DND-41 (cell line): ENCODE results near the gene TRIM54.

Experiments
- ATAC-seq: fragments of 200-7000 bp; cut with Tn5 transposase; 3 replicates; pipeline ENCODE4 v1.9.1; 2021; ENCODE audit warnings: low read depth; ENCODE audit not compliant: insufficient read depth
- DNase-seq: peaks from one replicate; pipeline ENCODE4 v3.0.0-alpha.2; 2020
- H2AFZ ChIP-seq: 2 replicates; pipeline ENCODE4 v1.6.0; 2012; ENCODE audit warnings: low read depth, low read length
- H3K27ac ChIP-seq: 2 replicates; pipeline ENCODE4 v1.5.1; 2012; ENCODE audit warnings: low read length, inconsistent platforms
- H3K27me3 ChIP-seq: fragments of 200-600 bp; sonication (generic); 2 replicates; pipeline ENCODE4 v1.6.0; 2012; ENCODE audit warnings: low read length, mild to moderate bottlenecking, inconsistent platforms; ENCODE audit not compliant: insufficient read depth, poor library complexity
- H3K36me3 ChIP-seq: 2 replicates; pipeline ENCODE4 v1.5.1; 2012; ENCODE audit warnings: low read length, inconsistent platforms; ENCODE audit not compliant: insufficient read depth
- H3K4me1 ChIP-seq: 2 replicates; pipeline ENCODE4 v1.5.1; 2012; ENCODE audit warnings: mild to moderate bottlenecking, low read length; ENCODE audit not compliant: insufficient read depth
- H3K4me2 ChIP-seq: 2 replicates; pipeline ENCODE4 v1.6.0; 2012; ENCODE audit warnings: mild to moderate bottlenecking, moderate library complexity, low read length, inconsistent platforms; ENCODE audit not compliant: insufficient read depth
- H3K4me3 ChIP-seq, 2 experiments: fragments of 200-600 bp in 1 of 2; shearing (Covaris generic) in 1 of 2; 2 replicates each; pipeline ENCODE4 v1.5.1; 2012 to 2016; ENCODE audit warnings: inconsistent platforms in 2 of 2, low read length in 2 of 2, mild to moderate bottlenecking in 2 of 2, low read depth in 1 of 2, moderate library complexity in 1 of 2
- H3K79me2 ChIP-seq: 2 replicates; pipeline ENCODE4 v1.6.0; 2012; ENCODE audit warnings: low read length, inconsistent platforms; ENCODE audit not compliant: insufficient read depth
- H3K9ac ChIP-seq: 2 replicates; pipeline ENCODE4 v1.6.0; 2012; ENCODE audit warnings: low read depth, mild to moderate bottlenecking, inconsistent platforms, low read length, moderate library complexity
- H3K9me3 ChIP-seq: 2 replicates; pipeline ENCODE4 v1.5.1; 2012; ENCODE audit warnings: low read length, moderate library complexity, mild to moderate bottlenecking, inconsistent platforms; ENCODE audit not compliant: insufficient read depth, severe bottlenecking
- H4K20me1 ChIP-seq: 2 replicates; pipeline ENCODE4 v1.6.0; 2012; ENCODE audit warnings: low read length; ENCODE audit not compliant: insufficient read depth
- EZH2 ChIP-seq: IDR thresholded peaks from 3 replicates; pipeline ENCODE4 v1.6.1; 2012; ENCODE audit warnings: borderline replicate concordance, low read depth, mild to moderate bottlenecking, moderate library complexity, low read length, inconsistent platforms; ENCODE audit not compliant: severe bottlenecking
- TF ChIP-seq, protein P1 (sequence below): IDR thresholded peaks from 2 replicates; pipeline ENCODE4 v1.5.1; 2012; ENCODE audit warnings: borderline replicate concordance, low read length, moderate library complexity, mild to moderate bottlenecking; ENCODE audit not compliant: poor library complexity, severe bottlenecking; ENCODE audit errors: extremely low read depth

TRIM54 gene

GRCh38 chr2:27288610-27289009, 6.4 kb downstream of the TRIM54 start:
- ATAC-seq (no peak), DNase-seq (no peak)
- no peak overlapping the region for H3K4me3 ChIP-seq
- no peaks in the 10 kb centered on the region for H3K79me2 ChIP-seq
- no peak overlapping the region for H2AFZ ChIP-seq
- H3K27me3 ChIP-seq, result peaks cover 52% of the 10 kb centered on the region
- H3K36me3 ChIP-seq, result no peaks in the 10 kb centered on the region
- H3K9me3 ChIP-seq, result no peaks in the 10 kb centered on the region
- no peaks in the 10 kb centered on the region for H3K4me1 ChIP-seq
- H3K9ac ChIP-seq, result no peak overlapping the region
- H3K4me2 ChIP-seq, result no peak overlapping the region
- H3K27ac ChIP-seq, result no peak overlapping the region
- TF ChIP-seq EZH2, result no peak
- TF ChIP-seq, protein P1, sequence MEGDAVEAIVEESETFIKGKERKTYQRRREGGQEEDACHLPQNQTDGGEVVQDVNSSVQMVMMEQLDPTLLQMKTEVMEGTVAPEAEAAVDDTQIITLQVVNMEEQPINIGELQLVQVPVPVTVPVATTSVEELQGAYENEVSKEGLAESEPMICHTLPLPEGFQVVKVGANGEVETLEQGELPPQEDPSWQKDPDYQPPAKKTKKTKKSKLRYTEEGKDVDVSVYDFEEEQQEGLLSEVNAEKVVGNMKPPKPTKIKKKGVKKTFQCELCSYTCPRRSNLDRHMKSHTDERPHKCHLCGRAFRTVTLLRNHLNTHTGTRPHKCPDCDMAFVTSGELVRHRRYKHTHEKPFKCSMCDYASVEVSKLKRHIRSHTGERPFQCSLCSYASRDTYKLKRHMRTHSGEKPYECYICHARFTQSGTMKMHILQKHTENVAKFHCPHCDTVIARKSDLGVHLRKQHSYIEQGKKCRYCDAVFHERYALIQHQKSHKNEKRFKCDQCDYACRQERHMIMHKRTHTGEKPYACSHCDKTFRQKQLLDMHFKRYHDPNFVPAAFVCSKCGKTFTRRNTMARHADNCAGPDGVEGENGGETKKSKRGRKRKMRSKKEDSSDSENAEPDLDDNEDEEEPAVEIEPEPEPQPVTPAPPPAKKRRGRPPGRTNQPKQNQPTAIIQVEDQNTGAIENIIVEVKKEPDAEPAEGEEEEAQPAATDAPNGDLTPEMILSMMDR, result no peak
- no peaks in the 10 kb centered on the region for H4K20me1 ChIP-seq

DNA sequence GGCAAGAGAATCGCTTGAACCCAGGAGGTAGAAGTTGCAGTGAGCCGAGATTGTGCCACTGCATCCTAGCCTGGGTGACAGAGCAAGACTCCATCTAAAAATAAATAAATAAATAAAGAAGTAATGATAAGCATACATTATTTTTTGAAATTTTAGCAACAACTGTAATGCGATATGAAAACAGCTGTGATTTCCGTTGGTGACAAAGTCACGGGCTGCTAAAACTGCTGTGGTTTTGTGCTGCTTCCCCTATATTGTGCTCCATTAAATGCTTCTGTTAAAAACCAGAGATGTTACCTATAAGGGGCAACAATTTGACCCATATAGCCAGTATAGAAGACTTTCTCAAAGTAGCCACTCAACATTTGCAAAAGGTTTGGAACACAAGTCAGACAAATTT, 8.3 kb downstream of the TRIM54 start:
- Histone ChIP-seq H3K4me2 (no peak overlapping the region), H4K20me1 (no peaks in the 10 kb centered on the region), H3K4me3 (no peak overlapping the region), H3K27ac (no peak overlapping the region), H2AFZ (no peak overlapping the region), H3K36me3 (no peaks in the 10 kb centered on the region), H3K9me3 (no peaks in the 10 kb centered on the region), H3K27me3 (peaks cover 38% of the 10 kb centered on the region), H3K79me2 (no peaks in the 10 kb centered on the region), H3K4me1 (no peaks in the 10 kb centered on the region), H3K9ac (no peak overlapping the region)
- DNase-seq (no peak), ATAC-seq (no peak)
- TF ChIP-seq, protein P1, result no peak
- TF ChIP-seq EZH2, result no peak

DNA sequence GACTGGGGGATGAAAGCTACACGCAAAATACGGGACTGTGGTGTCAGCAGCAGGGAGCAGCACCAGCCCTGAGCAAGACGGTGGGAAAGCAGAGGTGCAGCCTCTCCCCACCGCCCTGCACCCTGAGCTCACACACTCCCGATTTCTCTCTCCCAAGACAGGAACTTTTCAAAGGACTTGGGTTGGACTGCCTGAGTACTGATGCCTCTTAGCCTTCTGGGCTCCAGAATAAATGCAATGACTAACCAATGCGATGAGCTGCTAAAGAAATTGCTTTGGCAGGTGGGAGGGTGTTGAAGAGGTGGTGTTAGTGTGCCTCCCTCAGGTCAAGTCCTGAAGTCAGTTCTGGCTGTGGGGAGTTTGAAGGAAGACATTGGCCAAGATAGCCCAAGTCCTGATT, 9.6 kb downstream of the TRIM54 start:
- no peak overlapping the region for H3K9ac ChIP-seq
- no peak overlapping the region for H3K27ac ChIP-seq
- H3K36me3 ChIP-seq, result no peaks in the 10 kb centered on the region
- no peaks in the 10 kb centered on the region for H3K4me1 ChIP-seq
- no peaks in the 10 kb centered on the region for H4K20me1 ChIP-seq
- H3K4me3 ChIP-seq, result no peak overlapping the region
- H3K9me3 ChIP-seq, result no peaks in the 10 kb centered on the region
- ATAC-seq, result no peak
- H3K27me3 ChIP-seq, result peaks cover 27% of the 10 kb centered on the region
- TF ChIP-seq, protein P1, result no peak
- TF ChIP-seq EZH2, result no peak
- no peak overlapping the region for H2AFZ ChIP-seq
- no peaks in the 10 kb centered on the region for H3K79me2 ChIP-seq
- DNase-seq, result no peak
- H3K4me2 ChIP-seq, result no peak overlapping the region

- Histone ChIP-seq H3K9me3 (no peaks in the 10 kb centered on the region), H4K20me1 (no peaks in the 10 kb centered on the region), H2AFZ (no peak overlapping the region), H3K79me2 (no peaks in the 10 kb centered on the region), H3K27ac (no peak overlapping the region), H3K27me3 (peaks cover 15% of the 10 kb centered on the region), H3K4me1 (no peaks in the 10 kb centered on the region), H3K9ac (no peak overlapping the region), H3K4me3 (no peak overlapping the region), H3K36me3 (no peaks in the 10 kb centered on the region), H3K4me2 (no peak overlapping the region)
- TF ChIP-seq, protein P1, result no peak
- TF ChIP-seq EZH2, result no peak
- ATAC-seq (no peak), DNase-seq (no peak)
Observed at GRCh38 chr2:27294928-27295327, 12.7 kb downstream of the TRIM54 start.
